GM19328 (cell line): ENCODE measurements around the gene ANKRD65.
"Not testable (repeated sequence)": the region's sequence is repeated elsewhere in the genome, so short reads cannot be mapped to it uniquely, and the experiment has no call there.

Experiments used
- ATAC-seq: cut with Tn5 transposase; IDR thresholded peaks from one replicate; pipeline ENCODE4 v1.9.1; 2021; ENCODE audit warnings: mild to moderate bottlenecking, moderate library complexity; ENCODE audit not compliant: unreplicated experiment

Gene ANKRD65

DNA sequence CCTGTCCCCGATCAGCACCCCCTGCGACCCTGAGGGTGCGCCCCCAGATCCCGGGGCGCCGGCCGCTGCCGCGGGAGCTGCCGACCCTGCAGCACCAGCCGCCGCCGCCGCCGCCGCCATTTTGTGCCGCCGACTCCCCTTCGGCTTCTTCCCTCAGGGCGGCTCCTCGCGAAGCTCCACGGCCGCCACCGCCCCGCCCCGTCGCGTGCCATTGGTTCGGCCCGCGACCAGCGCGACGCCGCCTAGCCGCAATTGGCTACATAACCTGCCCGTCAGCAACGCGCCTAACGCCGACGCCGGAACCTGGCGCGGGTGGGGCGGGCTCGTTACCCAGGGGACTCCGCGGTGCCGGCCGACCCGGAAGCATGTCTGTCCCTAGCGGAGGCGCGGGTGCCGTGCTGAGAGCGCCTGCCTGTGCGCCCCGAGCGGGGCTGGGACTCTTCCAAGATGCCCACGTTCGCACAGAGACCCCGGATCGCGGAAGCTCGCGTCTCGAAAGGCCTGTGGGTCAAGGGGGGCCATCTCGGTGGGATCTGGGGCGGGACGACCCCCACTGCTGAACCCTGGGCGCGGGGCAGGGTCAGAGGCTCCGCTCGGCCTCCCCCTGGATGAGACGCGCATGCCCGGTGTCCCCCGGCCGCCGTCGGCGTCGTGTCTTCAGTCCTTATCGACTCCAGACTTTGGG lies 21.7 kb downstream of the ANKRD65 start, which contains the start of gene CCNL2:
CCNL2 (minus strand) TSS at position 149 of the 685 bp plus-strand sequence; CDS start at position 120, 29 bp downstream.
- peak; percentile 93 for ATAC-seq

DNA sequence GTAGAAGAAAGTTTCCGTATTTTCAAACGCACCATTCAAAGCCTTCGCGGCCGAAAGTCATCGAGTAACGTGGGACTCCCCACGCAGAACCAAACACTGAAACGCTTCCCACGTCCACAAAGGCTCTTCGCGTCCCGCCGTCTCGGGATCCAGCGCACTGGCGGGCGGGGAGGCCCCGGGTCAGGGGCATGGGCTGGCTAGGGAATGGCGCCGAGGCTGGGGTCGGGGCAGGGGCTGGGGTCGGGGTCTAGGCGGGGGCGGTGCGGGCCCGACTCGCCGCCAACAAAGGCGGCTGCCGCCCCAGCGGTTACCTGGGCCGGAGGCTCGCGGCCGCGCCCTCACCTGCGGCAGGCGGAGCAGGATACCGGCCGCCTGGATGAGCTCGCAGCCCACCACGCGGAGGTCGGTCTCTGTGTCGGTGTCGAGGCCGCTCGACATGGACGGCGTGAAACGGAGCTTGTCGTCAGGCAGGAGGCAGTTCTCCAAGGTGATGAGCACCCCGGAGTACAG lies 22.3 kb downstream of the ANKRD65 start:
- ATAC-seq, result peak; percentile 14

DNA sequence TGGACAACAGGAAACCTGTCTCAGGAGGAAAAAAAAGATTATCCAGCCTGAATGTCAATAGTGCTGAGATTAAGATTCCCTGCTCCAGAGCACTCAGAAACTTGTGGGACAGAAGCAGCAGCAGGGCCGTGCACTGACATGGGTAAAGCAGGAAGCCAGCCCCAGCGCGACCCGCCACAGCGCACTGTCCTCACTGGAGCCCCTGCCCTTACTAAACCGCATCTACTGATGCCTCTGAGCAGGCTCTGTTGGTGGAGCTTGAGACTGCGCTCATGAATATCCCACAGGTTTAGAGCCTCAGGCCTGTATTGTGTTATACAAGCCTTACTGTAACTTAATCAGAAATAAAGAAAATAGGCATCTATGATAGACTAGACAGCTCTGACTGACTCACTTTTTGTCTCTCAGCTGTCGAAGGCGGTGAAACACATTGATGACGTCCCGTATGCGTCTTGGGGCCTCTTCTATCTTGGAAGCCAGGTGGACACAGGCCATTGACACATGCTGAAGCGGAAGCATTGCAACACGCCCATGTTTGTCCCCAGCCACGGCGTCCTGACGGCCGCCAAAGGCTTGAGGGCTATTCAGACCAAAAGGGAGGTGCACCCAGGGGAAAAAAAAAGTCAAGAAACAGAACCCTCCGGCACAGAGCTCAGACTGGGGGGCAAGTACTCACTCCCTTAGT lies 23.1 kb downstream of the ANKRD65 start:
- no peak for ATAC-seq

DNA sequence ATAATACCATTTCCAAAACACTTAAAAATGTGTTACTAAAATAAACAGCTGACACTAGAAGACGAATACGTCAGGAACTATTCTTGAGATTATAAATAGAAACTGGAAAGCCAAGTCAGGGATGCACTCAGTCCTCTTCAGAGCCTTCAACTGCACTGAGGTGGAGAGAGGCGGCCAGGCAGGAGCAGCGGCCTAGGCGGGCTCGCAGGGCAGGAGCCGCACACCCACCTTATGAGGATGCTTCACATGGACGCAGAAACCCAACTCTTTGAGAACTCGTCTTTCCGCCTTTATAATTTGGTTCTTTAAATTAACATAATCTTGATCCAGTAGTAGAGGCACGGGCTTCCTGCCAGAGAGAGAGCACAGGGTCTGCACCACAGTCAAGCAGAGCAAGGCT lies 25.9 kb downstream of the ANKRD65 start:
- no peak for ATAC-seq

DNA sequence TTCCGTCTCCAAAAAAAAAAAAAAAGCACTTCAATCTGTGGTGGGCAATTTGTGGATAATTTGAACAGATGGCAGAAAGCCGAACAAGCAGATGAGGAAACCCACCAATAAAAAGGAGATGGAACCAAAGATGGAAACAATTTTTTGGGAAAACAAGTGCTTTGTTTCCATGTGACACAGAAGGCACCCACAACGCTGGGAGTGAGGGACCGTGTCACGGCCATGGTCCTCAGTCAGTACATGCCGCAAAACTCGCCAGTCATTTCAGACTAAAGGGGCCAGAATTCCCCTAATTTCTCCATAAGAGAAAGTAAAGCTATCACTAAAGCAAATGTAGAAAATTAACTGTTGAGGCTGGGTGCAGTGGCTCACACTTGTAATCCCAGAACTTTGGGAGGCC lies 27.0 kb downstream of the ANKRD65 start:
- no peak for ATAC-seq

DNA sequence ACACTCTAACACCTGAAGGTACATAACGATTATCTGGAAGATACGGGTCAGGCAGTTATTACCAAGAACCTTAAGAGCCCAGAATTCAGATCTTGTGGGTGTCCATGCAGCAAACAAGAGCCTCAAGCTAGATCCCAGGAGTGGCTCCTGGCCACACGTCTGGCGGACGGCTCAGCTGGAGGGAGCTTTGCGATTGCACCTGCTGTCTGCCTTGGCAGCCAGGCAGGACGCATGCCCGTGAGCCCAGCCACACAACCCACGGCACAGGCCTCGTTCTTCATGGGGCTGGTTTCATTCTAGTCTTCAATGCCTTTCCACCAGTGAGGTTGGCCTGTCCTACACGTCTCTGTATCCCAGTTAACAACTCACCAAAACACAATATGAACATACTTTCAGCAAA lies 27.6 kb downstream of the ANKRD65 start:
- ATAC-seq, result no peak

DNA sequence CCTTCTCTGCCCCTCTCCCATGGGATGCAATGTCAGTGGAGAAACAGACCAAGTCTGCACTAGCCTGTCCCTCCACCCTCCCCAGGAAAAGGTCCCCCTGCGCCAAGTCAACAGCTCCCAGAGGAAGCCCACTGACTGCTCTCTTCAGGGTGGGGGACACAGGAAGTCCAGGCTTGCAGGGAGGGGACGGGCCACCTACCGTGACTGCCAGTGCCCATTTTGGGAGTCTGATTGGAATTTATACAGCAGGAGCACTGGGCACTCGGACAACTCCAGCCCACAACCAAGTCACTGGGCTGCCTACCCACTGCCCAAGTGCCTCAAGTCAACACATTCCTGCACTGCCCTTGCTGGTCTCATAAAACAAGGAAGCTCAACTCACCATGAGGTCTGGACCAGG lies 28.1 kb downstream of the ANKRD65 start:
- no peak for ATAC-seq

DNA sequence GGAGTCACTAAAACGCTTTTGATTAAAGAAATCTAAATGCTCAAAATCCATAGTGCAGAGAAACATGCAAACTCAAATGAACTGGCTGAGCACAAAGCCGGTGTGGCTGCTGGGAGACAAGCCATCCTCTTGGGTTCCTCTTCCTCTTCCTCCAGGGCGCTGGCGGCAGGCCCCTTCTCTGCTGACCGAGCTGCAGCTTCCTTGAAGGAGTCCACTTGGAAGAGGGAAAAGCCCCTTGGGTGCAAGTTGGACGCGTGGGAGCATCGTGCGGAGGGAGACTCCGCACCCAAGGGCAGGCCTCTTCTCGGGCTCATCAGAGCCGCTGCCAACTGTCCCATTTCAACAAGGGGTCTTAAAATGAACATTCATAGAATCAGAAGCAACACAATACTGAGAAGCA lies 29.9 kb downstream of the ANKRD65 start:
- ATAC-seq, result no peak

DNA sequence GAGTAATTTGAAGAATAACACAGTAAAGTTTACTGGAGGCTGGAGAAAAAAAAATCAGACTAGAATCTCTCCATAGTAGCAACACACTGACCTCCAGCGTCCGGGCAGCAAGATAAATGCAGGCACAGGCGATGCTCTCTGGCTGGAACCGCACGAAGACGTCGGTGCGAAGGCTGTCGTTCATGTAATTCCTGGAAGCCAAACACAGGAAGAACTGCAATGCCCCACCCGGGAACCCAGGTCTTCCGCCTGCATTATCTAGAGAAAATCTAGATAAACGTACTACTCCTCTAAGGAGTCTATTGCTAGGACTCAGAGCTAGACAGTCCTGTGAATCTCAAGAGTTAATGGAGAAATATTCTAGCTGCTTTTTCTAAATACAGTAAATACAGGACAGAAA lies 30.4 kb downstream of the ANKRD65 start:
- no peak for ATAC-seq

DNA sequence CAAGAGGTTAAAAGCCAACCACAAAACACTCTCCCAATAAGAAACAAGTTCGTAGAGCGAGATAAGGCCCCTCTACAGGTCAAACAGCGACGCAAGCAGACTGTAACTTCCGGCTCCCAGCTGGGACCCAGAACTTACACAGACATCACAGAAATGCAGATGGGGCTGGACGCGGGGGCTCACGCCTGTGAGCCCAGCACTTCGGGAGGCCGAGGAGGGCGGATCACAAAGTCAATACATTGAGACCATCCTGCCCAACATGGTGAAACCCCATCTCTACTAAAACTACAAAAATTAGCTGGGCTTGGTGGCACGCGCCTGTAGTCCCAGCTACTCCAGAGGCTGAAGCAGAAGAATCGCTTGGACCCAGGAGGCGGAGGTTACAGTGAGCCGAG lies 33.0 kb downstream of the ANKRD65 start:
- no peak for ATAC-seq

DNA sequence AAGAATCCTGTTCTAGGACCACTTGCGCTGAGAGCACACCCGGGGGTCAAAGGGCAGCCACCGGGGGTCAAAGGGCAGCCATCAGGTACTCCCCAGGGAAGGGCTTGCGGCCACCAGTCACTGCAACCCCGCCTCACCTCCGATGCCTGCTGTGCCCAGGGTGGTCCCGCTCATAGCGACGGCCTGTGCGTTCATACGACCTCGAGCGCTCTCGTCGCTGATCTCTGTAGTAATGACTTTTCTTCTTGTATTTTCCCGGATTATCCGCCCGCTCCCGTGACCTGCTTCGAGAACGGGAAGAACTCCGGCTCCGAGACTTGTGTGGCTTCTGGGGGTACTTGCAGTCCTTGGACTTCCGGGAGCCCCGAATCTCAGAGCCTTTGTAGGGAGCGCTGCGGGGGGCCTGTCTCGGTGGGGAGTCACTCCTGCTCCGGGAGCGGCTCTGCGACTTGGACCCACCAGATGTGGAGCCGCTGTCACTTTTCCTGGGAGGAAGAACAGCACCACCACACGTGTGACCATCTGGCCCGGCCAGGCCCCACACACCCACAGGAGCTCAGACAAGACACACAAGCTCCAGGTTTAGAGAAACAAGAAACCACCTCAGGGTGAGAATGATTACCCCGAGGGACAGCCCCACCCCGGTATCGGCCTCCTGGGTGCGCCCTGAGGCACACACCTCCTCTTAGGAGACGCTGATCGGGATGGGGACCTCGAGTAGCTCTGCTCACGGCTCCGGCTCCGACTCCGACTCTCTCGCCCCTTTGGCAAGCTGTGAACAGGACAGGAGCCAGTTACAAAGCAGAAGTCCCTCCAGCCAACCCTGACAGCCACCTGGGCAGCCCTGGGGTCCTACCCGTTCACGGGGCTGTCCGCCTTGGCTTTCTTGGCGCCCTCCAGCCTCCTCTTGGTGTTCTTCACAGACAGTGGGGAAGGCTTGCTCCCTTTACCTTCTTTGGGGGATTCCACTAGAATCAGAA lies 33.7 kb downstream of the ANKRD65 start:
- no peak for ATAC-seq

DNA sequence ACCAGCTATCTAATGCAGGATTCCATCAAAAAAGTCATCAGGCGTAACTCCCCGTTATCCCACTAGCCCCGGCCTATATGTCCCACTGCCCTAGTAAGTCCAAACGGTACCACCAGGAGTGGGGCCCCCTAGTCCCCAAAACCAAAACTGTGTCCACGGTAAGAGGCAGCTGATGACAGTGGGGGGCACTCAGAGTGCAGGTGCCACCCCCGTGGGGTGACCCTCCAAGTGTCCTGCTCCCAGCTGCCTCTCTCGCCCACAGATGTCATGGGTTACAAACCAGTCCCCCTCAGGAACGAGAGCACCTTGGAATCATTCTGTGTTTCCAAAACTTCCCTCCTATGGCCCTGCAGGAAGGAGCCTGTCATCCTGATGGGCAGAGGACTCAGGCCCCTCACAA lies 35.1 kb downstream of the ANKRD65 start:
- ATAC-seq, result no peak

DNA sequence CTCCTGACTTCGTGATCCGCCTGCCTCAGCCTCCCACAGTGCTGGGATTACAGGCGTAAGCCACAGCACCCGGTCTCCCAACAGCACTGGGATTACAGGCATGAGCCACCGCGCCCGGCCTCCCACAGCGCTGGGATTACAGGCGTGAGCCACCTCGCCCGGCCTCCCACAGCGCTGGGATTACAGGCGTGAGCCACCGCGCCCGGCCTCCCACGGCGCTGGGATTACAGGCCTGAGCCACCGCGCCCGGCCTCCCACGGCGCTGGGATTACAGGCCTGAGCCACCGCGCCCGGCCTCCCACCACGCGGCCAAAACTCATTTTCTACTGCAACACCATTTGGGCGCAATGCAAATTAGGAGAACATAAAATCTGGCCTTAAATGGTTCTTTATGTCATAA lies 35.7 kb downstream of the ANKRD65 start:
- ATAC-seq, result not testable (repeated sequence)

DNA sequence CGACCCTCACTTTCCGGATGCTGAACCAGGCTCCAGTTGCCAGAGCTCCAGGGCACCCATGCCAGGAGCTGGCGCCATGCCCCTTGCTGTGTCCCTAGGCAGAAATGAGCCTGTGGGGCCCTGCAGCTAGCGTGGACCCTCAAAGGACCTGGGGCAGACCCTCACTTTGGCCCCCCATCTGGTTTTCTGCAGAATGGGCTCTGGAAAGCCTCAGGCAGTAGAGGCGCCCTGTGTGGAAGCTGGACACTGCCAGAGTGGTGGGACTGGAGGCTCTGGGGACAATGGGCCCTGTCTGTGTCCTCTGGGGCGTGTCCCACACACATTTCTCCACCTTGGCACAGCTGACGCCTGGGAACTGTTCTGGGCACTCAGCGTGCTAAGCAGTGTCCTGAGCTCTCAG lies 39.8 kb downstream of the ANKRD65 start:
- ATAC-seq, result no peak

DNA sequence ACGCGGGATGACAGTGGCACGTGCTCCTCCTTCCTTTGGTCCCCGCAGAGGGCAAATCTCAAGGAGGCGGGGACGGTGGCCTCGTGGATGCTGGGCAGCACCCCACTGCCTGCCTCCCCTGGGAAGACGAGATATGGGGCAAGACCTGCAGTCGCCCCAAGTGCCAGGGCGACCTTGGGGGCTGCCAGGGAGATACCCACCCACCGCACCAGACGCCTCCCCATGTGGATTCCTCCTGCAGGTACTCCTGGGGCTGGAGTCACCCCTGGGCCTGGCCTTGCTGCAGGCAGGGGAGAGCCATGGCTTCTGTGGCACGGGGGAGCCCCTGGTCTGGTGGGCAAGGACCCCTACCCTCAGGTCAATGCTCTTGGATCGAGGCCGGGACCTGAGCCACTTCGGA lies 40.2 kb downstream of the ANKRD65 start:
- ATAC-seq, result no peak

DNA sequence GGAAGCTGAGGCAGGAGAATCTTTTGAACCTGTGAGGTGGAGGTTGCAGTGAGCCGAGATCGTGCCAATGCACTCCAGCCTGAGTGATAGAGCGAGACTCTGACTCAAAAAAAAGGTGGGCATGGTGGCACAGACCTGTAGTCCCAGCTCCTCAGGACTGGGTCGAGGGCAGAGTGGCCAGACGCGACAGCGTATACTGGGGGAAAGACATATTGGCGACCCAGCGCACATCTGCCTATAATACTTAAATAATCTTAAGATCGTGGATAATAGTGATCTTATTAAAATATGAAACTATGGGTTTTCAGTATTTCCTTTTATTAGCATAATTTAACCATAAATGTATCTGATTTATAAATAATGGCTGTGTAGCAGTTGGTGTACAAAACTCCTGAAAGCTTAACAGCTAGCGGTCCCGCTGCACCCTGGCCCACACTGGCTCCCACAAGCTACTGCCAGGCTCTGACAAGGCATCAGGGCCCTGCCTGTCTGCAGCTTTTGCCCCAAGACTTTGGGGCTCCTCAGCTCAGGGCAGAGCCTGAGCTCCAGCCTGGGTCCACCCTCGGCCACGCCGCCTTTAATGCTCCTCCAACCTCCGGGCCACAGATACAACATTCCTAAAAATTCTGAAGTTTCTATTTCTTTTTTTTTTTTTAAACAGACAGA lies 43.4 kb downstream of the ANKRD65 start:
- no peak for ATAC-seq

DNA sequence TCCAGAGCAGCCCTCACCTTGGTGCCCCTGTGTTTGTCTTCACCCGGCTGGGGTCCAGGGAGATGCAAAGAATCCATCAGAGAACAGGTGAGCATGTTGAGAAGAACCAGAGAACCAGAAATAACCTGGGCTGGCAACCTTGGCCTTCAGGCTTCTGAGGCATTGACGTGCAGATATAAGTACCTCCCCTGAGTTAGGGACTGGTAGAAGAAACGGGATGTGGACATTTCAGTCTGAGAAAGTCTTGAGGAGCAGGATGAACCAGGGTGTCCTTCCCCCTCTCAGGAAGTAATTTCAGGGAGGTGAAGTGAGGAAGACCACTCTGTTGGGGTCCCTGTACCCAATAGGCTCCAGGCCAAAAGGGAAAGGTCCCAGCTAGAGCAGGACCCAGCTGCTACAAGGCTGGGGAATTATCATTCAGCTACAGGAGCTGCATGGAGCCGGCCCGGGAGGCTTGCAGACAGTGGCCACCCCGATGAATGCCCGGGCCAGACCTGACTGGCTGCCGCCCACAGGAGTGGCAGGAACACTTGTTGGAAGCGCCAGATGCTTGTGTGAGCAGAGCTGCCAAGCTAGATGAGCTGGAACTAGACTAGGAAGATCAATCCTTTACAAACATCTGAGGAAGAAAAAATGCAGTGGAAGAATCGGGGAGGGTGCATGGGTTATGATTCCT lies 44.4 kb downstream of the ANKRD65 start:
- no peak for ATAC-seq

DNA sequence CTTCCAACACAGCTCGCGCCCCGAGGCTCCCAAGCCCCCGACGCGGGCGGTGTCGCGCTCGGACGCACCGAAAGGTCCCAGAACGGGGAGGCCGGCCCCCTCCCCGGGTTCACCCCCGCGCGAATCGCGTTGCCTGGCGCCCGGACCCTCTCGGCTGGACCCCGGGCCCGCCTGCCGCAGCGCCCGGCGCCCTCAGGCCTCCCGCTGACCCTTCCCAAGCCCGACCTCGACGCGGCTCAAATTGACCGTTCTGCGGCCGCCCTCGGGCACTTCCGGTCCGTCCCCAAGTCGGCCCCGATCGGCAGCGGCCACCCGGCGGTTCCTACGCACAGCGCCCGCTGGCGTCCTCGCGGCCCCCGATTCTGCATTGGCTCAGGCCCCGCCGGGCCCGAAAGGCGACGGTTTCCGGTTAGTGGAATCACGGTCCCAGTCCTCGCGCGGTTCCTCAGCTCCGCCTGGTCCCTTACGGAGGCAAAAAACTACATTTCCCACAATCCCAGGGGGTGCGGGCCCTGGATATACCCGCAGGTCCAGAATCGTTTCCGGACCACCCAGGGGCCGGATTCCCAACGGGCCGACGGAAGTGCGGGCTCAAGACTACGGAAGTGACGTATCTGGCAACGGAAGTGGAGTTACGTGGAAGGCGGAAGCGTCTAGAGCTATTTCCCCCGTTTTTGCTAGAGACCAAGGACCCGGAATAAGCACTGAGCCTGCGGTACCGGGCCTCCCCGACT lies 46.0 kb downstream of the ANKRD65 start, which contains the start of gene AURKAIP1:
AURKAIP1 (minus strand) TSS at position 279 of the 734 bp plus-strand sequence. CDS start 451 bp downstream, outside the sequence.
- peak; percentile 87 for ATAC-seq

DNA sequence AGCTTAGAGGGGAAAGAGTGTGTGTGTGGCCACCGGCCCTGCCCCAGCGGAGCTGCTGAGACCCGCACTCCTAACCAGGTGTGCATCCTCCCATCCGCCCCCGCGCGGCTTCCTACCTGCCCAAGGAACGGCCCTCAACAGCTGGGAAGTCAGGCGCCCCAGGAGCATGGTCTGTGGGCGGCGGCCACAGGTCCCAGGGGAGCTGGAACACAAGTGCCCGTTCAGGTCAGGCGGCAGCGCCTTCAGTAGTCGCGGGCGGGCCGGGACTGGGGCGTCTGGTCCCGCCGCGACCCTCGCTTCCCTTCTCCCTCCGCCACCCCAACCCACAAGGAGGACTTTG lies 46.5 kb downstream of the ANKRD65 start:
- peak; percentile 1 for ATAC-seq
